K562 (cell line): ENCODE results near the gene GATB. TPM values are rescaled to one million over a fixed set of nuclear protein-coding genes. Genes with fewer than 3 reads are reported as not detected.

Experiments
- ATAC-seq: fragments of 200-7000 bp; cut with Tn5 transposase; 3 replicates; pipeline ENCODE4 v1.9.1; 2020; ENCODE audit warnings: moderate library complexity
- BruUV-seq: library from RNA; stranded (reverse); fragments of 400-500 nt; replicated peaks from 2 replicates; lab custom pipeline; 2021; lab: Mats Ljungman, UMichigan
- CTCF ChIA-PET: fragments of 300-600 bp; formaldehyde crosslinking; extraction: SDS; loops from one replicate; lab custom pipeline; 2021; ENCODE audit warnings: low intra/inter-chr PET ratio; lab: Yijun Ruan, JAX
- POLR2A ChIA-PET: fragments of 300-600, 350-650 bp; sonication (Branson Sonifier 250); formaldehyde crosslinking; extraction: SDS; loops from one replicate; lab custom pipeline; 2021; ENCODE audit warnings: antibody characterized with exemption, inconsistent platforms; lab: Yijun Ruan, JAX
- DNase-seq, 4 experiments: peaks; one replicate each; pipeline versions ENCODE4 v3.0.0 to v3.0.0-alpha.2; 2011 to 2018; ENCODE audit warnings: low spot score in 3 of 4, mixed read lengths in 3 of 4; ENCODE audit errors: extremely low read depth in 1 of 4
- FAIRE-seq: peaks from 2 replicates; lab custom pipeline; 2011; peaks lifted over from hg19 to GRCh38; lab: Jason Lieb, UNC
- H2AFZ ChIP-seq: 2 replicates; pipeline ENCODE4 v1.6.0; 2011; ENCODE audit warnings: low read depth, low read length, control low read depth, inconsistent platforms
- H3K27ac ChIP-seq: fragments of 200-600 bp; 3 replicates; pipeline ENCODE4 v1.8.0; 2011; ENCODE audit warnings: low read depth, mild to moderate bottlenecking, control low read depth, inconsistent platforms, low read length, moderate library complexity, mixed read lengths; ENCODE audit errors: extremely low read depth
- H3K27me3 ChIP-seq, 2 experiments: fragments of 300-600 bp in 1 of 2; 2 replicates in 1 of 2; 3 replicates in 1 of 2; pipeline versions ENCODE4 v1.6.0 to v1.8.0; 2011; ENCODE audit warnings: inconsistent platforms in 2 of 2, low read length in 2 of 2, mild to moderate bottlenecking in 1 of 2, mixed read lengths in 1 of 2, moderate library complexity in 1 of 2; ENCODE audit not compliant: control insufficient read depth in 2 of 2, insufficient read depth in 2 of 2
- H3K36me3 ChIP-seq: fragments of 300-600 bp; 3 replicates; pipeline ENCODE4 v1.8.0; 2011; ENCODE audit warnings: mild to moderate bottlenecking, low read length, inconsistent platforms; ENCODE audit not compliant: control insufficient read depth, insufficient read depth
- H3K4me1 ChIP-seq, 2 experiments: fragments of 200-600 bp in 1 of 2; replicated peaks in 1 of 2; 2 replicates in 1 of 2; 3 replicates in 1 of 2; pipeline versions ENCODE4 v1.5.1 to v1.8.0; 2011; ENCODE audit warnings: inconsistent platforms in 2 of 2, low read length in 2 of 2, mild to moderate bottlenecking in 1 of 2, mixed read lengths in 1 of 2, moderate library complexity in 1 of 2; ENCODE audit not compliant: control insufficient read depth in 2 of 2, insufficient read depth in 2 of 2
- H3K4me2 ChIP-seq: 2 replicates; pipeline ENCODE4 v1.6.1; 2011; ENCODE audit warnings: low read length, control low read depth, inconsistent platforms, mixed read lengths; ENCODE audit not compliant: insufficient read depth
- H3K4me3 ChIP-seq: fragments of 200-600 bp; sonication (generic), shearing (Covaris generic); 2 replicates; pipeline ENCODE4 v1.5.1; 2016; ENCODE audit warnings: control low read depth, inconsistent platforms
- H3K79me2 ChIP-seq: fragments of 200-600 bp; 3 replicates; pipeline ENCODE4 v1.8.0; 2011; ENCODE audit warnings: low read length, inconsistent platforms; ENCODE audit not compliant: control insufficient read depth, insufficient read depth
- H3K9ac ChIP-seq, 2 experiments: 2 replicates each; pipeline versions ENCODE4 v1.6.0 to v1.6.1; 2011; ENCODE audit warnings: low read depth in 2 of 2, low read length in 2 of 2, control low read depth in 1 of 2, inconsistent platforms in 1 of 2, mild to moderate bottlenecking in 1 of 2, mixed read lengths in 1 of 2; ENCODE audit not compliant: insufficient read depth in 1 of 2
- H3K9me1 ChIP-seq: one replicate; pipeline ENCODE4 v1.6.0; 2011; ENCODE audit warnings: inconsistent platforms, mild to moderate bottlenecking, low read length, moderate library complexity; ENCODE audit not compliant: control insufficient read depth, insufficient read depth
- H3K9me3 ChIP-seq: replicated peaks from 2 replicates; pipeline ENCODE4 v1.5.1; 2011; ENCODE audit warnings: low read depth, low read length, inconsistent platforms; ENCODE audit not compliant: control insufficient read depth, insufficient read depth
- H4K20me1 ChIP-seq: replicated peaks from 2 replicates; pipeline ENCODE4 v1.6.1; 2011; ENCODE audit warnings: low read length, inconsistent platforms, mixed read lengths; ENCODE audit not compliant: control insufficient read depth, insufficient read depth
- CBFB ChIP-seq: sonication (generic); formaldehyde crosslinking; IDR thresholded peaks from 2 replicates; pipeline ENCODE4 v1.4.0; 2020; ENCODE audit warnings: mild to moderate bottlenecking, missing genetic modification reagents
- CBX2 ChIP-seq: fragments of 200-600 bp; sonication (generic); IDR thresholded peaks from one replicate; pipeline ENCODE4 v1.6.1; 2012; ENCODE audit warnings: mild to moderate bottlenecking, low read length, inconsistent platforms; ENCODE audit not compliant: insufficient read depth, poor library complexity, severe bottlenecking
- EWSR1 ChIP-seq: fragments of 450-650 bp; IDR thresholded peaks from 2 replicates; pipeline ENCODE4 v1.6.1; 2018; ENCODE audit warnings: borderline replicate concordance, mild to moderate bottlenecking, low read depth, moderate library complexity; ENCODE audit not compliant: partially characterized antibody
- HOXB6 ChIP-seq: fragments of 250-450 bp; sonication (Bioruptor Pico); IDR thresholded peaks from 2 replicates; pipeline ENCODE4 v1.5.1; 2022; ENCODE audit warnings: mild to moderate bottlenecking, borderline replicate concordance
- LEF1 ChIP-seq: fragments of 450-650 bp; IDR thresholded peaks from 2 replicates; pipeline ENCODE4 v1.6.1; 2016; ENCODE audit warnings: mild to moderate bottlenecking
- MTF1 ChIP-seq: fragments of 250-450 bp; sonication (Bioruptor Pico); IDR thresholded peaks from 2 replicates; pipeline ENCODE4 v1.9.0; 2021; ENCODE audit warnings: moderate library complexity, mild to moderate bottlenecking, inconsistent platforms, borderline replicate concordance
- SREBF2 ChIP-seq: sonication (generic); formaldehyde crosslinking; IDR thresholded peaks from 2 replicates; pipeline ENCODE4 v1.4.0; 2020; ENCODE audit warnings: mild to moderate bottlenecking, missing genetic modification reagents
- TAF15 ChIP-seq: fragments of 200-400 bp; formaldehyde crosslinking; IDR thresholded peaks from 2 replicates; pipeline ENCODE4 v1.6.1; 2017; ENCODE audit warnings: mild to moderate bottlenecking, low read depth, low read length, moderate library complexity
- ZC3H11A ChIP-seq: IDR thresholded peaks from 2 replicates; pipeline ENCODE4 v1.6.1; 2012; ENCODE audit warnings: low read depth, low read length, improper control_type of control experiment
- ZC3H4 ChIP-seq: sonication (generic); formaldehyde crosslinking; IDR thresholded peaks from 2 replicates; pipeline ENCODE4 v1.9.0; 2021; ENCODE audit warnings: missing genetic modification reagents, borderline replicate concordance
- ZNF253 ChIP-seq: fragments of 250-450 bp; sonication (Bioruptor Pico); conservative IDR thresholded peaks from 2 replicates; pipeline ENCODE4 v1.6.1; 2021; ENCODE audit warnings: mild to moderate bottlenecking
- ZNF431 ChIP-seq: sonication (generic); formaldehyde crosslinking; IDR thresholded peaks from 2 replicates; pipeline ENCODE4 v1.8.0; 2022; ENCODE audit warnings: mild to moderate bottlenecking, missing genetic modification reagents
- ZNF764 ChIP-seq: fragments of 250-450 bp; sonication (Bioruptor Pico); IDR thresholded peaks from 2 replicates; pipeline ENCODE4 v1.4.0; 2020; ENCODE audit warnings: low read depth, mild to moderate bottlenecking, moderate library complexity
- WGBS: fragments of 100-300 bp; shearing (Covaris generic); methylation state at CpG from one replicate; pipeline ENCODE4 v1.1.6; 2016; ENCODE audit warnings: low coverage, mixed read lengths; ENCODE audit not compliant: insufficient coverage; ENCODE audit errors: missing lambda C conversion rate; 5-methylcytosine and 5-hydroxymethylcytosine counted together
- in situ Hi-C: fragments of 300-500 bp; cut with MboI; formaldehyde crosslinking; loops from 4 replicates; pipeline ENCODE4 v1.15.0; 2018; ENCODE audit warnings: inconsistent platforms, mixed read lengths
- intact Hi-C: fragments of 100-400 bp; cut with micrococcal nuclease; formaldehyde crosslinking; loops from 2 replicates; pipeline ENCODE4 v1.14.2; 2022
- polyA plus RNA-seq, 8 experiments: library from polyadenylated mRNA; depleted of rRNA in 4 of 8; stranded (reverse) in 5 of 8; unstranded in 3 of 8; fragments of >200 nt; fragmentation: Nextera tagmentation in 2 of 8; fragmentation: Illumina TruSeq in 1 of 8; extraction: Ambion mirVana in 2 of 8; extraction: Trizol in 1 of 8; gene quantifications; 2 replicates each; pipeline versions ENCODE4 v1.2.1 to v1.2.3, GENCODE V29; 2011 to 2014; ENCODE audit warnings: inconsistent platforms in 1 of 8, missing spikeins in 1 of 8
- total RNA-seq, 7 experiments: library from RNA; depleted of rRNA in 6 of 7; stranded (reverse); fragments of >200 nt in 6 of 7; fragmentation: Illumina TruSeq in 2 of 7; extraction: Trizol in 2 of 7; gene quantifications; 2 replicates each; pipeline versions ENCODE4 v1.2.1 to v1.2.3, GENCODE V29; 2011 to 2021; ENCODE audit warnings: low replicate concordance in 1 of 7
- TF ChIP-seq, protein P1 (sequence below): fragments of 450-650 bp; IDR thresholded peaks from 2 replicates; pipeline ENCODE4 v1.6.1; 2018; ENCODE audit not compliant: partially characterized antibody
- TF ChIP-seq, protein P2 (sequence below), 2 experiments: IDR thresholded peaks; 2 replicates each; pipeline ENCODE4 v1.6.1; 2012; ENCODE audit warnings: improper control_type of control experiment in 2 of 2, low read depth in 2 of 2, low read length in 2 of 2, borderline replicate concordance in 1 of 2

Gene GATB
- total and polyA plus RNA-seq, 9 of the 15 experiments (the other 6 are each of a cell fraction or from before 2014, with no cell fraction given) = 15.3 to 31.8 (median 26.2) TPM

DNA sequence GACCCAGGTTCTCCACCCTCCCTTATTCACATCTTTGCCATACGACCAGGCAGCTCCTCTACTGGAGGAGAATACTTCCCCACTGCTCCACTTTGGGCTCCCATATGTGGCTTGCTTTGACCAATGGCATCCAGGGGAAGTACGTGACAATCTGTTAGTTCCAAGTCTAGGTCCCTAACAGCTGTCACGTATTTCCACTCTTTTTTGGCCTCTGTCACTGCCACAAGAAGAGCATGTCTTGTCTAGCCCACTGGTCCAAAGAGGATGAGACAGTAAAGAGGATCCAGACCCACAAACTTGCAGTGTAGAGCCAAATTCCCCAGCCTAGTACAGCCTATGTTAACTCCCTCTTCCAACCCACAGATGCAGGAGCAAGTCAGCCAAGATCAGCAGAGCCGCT is 49.7 kb upstream of the GATB start:
- Histone ChIP-seq H3K4me3 (no peak overlapping the region), H3K9me1 (no peaks in the 10 kb centered on the region), H3K27me3 (peaks cover 3 to 13% of the 10 kb centered on the region in 2 experiments), H3K27ac (no peak overlapping the region), H3K9ac (no peak overlapping the region), H3K9me3 (no peaks in the 10 kb centered on the region), H2AFZ (no peak overlapping the region), H3K79me2 (no peaks in the 10 kb centered on the region), H3K4me2 (no peak overlapping the region), H3K36me3 (no peaks in the 10 kb centered on the region), H4K20me1 (no peaks in the 10 kb centered on the region), H3K4me1 (no peaks in the 10 kb centered on the region)
- no peak for FAIRE-seq
- TF ChIP-seq TAF15 (no peak), SREBF2 (CRISPR knock-in tag) (no peak), CBFB (CRISPR knock-in tag) (no peak), HOXB6 (CRISPR knock-in tag) (no peak), LEF1 (no peak), EWSR1 (no peak), ZNF431 (CRISPR knock-in tag) (no peak), MTF1 (no peak), CBX2 (no peak), ZNF253 (CRISPR knock-in tag) (no peak), ZC3H11A (no peak), ZC3H4 (CRISPR knock-in tag) (no peak), ZNF764 (CRISPR knock-in tag) (no peak)
- TF ChIP-seq, protein P1, sequence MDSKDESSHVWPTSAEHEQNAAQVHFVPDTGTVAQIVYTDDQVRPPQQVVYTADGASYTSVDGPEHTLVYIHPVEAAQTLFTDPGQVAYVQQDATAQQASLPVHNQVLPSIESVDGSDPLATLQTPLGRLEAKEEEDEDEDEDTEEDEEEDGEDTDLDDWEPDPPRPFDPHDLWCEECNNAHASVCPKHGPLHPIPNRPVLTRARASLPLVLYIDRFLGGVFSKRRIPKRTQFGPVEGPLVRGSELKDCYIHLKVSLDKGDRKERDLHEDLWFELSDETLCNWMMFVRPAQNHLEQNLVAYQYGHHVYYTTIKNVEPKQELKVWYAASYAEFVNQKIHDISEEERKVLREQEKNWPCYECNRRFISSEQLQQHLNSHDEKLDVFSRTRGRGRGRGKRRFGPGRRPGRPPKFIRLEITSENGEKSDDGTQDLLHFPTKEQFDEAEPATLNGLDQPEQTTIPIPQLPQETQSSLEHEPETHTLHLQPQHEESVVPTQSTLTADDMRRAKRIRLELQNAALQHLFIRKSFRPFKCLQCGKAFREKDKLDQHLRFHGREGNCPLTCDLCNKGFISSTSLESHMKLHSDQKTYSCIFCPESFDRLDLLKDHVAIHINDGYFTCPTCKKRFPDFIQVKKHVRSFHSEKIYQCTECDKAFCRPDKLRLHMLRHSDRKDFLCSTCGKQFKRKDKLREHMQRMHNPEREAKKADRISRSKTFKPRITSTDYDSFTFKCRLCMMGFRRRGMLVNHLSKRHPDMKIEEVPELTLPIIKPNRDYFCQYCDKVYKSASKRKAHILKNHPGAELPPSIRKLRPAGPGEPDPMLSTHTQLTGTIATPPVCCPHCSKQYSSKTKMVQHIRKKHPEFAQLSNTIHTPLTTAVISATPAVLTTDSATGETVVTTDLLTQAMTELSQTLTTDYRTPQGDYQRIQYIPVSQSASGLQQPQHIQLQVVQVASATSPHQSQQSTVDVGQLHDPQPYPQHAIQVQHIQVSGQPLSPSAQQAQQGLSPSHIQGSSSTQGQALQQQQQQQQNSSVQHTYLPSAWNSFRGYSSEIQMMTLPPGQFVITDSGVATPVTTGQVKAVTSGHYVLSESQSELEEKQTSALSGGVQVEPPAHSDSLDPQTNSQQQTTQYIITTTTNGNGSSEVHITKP = no peak
- TF ChIP-seq, protein P2, sequence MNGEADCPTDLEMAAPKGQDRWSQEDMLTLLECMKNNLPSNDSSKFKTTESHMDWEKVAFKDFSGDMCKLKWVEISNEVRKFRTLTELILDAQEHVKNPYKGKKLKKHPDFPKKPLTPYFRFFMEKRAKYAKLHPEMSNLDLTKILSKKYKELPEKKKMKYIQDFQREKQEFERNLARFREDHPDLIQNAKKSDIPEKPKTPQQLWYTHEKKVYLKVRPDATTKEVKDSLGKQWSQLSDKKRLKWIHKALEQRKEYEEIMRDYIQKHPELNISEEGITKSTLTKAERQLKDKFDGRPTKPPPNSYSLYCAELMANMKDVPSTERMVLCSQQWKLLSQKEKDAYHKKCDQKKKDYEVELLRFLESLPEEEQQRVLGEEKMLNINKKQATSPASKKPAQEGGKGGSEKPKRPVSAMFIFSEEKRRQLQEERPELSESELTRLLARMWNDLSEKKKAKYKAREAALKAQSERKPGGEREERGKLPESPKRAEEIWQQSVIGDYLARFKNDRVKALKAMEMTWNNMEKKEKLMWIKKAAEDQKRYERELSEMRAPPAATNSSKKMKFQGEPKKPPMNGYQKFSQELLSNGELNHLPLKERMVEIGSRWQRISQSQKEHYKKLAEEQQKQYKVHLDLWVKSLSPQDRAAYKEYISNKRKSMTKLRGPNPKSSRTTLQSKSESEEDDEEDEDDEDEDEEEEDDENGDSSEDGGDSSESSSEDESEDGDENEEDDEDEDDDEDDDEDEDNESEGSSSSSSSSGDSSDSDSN (IDR thresholded peaks at IDR 0.05; ENCODE audit: borderline replicate concordance in 1 of 2, low read depth in 2 of 2, low read length in 2 of 2) = no peak
- intact Hi-C loops (no loop called here), in situ Hi-C loops (no loop called here)
- no peak for DNase-seq
- CTCF ChIA-PET = no interaction called here
- POLR2A ChIA-PET = no interaction called here
- BruUV-seq = no TSS peak
- WGBS = 2% methylated on average over 4 of the region's 4 CpGs
- no peak for ATAC-seq
